ENCODE data around the gene PPP2R2D.

DNA sequence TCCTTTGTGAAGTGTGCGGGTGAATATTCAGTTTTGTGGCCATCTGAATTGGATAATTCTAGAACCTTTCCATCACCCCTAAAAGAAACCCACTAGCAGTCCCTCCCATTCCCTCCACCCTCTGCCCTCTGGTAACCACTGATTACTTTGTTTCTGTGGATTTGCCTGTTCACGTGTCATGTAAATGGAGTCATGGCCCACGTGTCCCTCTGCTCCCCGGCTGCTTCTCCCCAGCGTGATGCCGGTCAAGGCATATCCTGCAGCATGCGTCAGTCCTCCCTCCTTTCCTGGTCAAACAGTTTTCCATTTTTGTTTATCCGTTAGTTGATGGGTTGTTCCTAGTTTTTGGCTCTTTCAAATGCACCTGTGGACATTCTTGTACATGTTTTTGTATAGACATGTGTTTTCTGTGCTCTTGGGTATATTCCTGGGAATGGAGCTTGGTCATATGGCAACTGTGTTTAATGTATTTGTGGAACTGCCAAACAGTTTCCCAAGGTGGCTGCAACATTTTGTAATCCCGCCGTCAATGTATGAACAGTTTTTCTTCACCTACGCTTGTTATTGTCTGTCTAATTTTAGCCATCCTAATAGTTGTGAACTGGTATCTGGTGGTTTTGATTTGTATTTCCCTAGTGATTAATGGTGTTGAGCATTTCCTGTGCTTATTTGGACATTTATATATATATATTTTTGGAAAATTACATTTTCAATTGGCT lies 22.4 kb downstream of the PPP2R2D start:
- TF ChIP-seq ARNT (IDR thresholded peaks at IDR 0.05) (no peak), SUZ12 (IDR thresholded peaks at IDR 0.05) (no peak), TARDBP (IDR thresholded peaks at IDR 0.05) (no peak), FOXK2 (IDR thresholded peaks at IDR 0.05) (no peak), L3MBTL2 (conservative IDR thresholded peaks at IDR 0.05) (no peak), ELF4 (IDR thresholded peaks at IDR 0.05) (no peak), FOXM1 (IDR thresholded peaks at IDR 0.05; ENCODE audit: borderline replicate concordance) (no peak), BHLHE40 (IDR thresholded peaks at IDR 0.05; ENCODE audit: borderline replicate concordance) (no peak)
